ENCODE measurements around the gene GRIN2A.

Gene GRIN2A

DNA sequence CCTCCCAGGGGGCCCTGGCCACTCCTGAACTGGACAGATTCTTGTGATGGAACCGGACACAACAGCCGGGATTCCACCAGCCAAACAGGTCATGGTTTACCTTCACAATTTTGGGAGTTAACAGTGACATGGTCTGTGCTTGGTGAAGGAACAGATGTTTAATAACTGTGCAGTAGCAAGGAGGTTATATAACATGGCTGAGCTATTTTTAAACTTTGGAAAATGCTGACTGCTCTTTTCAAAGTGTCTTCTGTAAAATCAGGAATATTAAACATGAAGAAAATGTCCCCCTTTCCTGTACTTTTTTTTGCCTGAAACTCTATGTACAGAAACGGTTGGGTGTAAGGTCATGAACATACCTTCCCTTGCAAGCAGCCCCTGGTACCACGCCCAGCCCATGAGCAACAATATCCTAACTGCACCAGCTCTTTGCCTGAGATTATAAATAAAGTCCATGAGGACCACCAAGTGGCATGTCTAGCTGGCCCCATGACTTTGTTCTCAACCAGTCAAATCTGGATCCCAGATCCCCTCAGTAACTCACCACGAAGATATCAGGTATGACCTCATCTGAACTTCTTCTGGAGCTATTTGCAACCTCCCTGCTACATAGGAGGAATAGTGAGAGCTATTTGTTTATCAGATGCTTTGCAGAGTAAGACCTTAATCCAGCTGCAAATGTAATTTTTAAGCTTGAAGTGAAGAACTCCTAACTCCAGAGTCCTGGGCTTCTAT lies 249.1 kb downstream of the GRIN2A start:
- TF ChIP-seq, protein P1, sequence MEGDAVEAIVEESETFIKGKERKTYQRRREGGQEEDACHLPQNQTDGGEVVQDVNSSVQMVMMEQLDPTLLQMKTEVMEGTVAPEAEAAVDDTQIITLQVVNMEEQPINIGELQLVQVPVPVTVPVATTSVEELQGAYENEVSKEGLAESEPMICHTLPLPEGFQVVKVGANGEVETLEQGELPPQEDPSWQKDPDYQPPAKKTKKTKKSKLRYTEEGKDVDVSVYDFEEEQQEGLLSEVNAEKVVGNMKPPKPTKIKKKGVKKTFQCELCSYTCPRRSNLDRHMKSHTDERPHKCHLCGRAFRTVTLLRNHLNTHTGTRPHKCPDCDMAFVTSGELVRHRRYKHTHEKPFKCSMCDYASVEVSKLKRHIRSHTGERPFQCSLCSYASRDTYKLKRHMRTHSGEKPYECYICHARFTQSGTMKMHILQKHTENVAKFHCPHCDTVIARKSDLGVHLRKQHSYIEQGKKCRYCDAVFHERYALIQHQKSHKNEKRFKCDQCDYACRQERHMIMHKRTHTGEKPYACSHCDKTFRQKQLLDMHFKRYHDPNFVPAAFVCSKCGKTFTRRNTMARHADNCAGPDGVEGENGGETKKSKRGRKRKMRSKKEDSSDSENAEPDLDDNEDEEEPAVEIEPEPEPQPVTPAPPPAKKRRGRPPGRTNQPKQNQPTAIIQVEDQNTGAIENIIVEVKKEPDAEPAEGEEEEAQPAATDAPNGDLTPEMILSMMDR (IDR thresholded peaks at IDR 0.05; ENCODE audit: low read depth, low read length), result no peak
- H3K4me3 ChIP-seq (ENCODE audit: low read depth, low read length), result no peak overlapping the region

DNA sequence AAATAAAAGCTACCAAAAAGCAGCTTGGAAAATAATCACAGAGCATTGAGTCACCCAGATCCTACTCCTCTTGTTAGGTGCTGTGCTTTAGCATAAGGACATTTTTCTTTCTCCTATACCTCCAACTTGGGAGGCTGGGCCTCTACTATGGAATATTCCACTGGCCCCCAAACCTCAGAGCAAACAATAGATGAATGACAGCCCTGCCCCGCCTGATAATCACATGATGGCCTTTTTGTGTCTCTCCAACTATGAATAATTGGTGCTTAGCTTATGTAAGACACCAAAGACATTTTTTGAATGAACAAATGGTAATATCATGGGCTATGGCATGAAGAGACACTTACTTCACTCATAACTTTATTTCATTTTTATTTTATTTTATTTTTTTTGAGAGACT lies 250.2 kb downstream of the GRIN2A start:
- no peak overlapping the region for H3K4me3 ChIP-seq (ENCODE audit: low read depth, low read length)
- TF ChIP-seq, protein P1 (IDR thresholded peaks at IDR 0.05; ENCODE audit: low read depth, low read length), result no peak

DNA sequence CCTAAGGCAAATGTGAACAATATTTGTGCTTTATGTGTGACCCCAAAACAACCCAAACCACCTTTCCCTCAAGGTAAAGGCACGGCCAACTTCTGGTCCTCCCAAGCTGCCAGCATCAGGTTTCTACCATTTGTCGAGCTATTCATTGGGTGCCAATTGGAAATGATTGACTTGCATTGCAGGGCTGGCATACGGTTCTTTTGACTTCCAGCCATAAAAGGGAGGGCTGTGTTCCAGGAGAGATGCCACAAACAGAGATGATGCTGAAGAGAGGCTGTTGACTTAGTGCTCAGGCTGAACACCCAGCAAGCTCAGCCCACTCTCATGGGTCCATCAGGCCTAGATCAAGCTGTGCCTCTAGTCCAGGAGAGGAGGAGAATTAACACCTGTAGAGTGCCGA lies 252.4 kb downstream of the GRIN2A start:
- TF ChIP-seq, protein P1 (IDR thresholded peaks at IDR 0.05; ENCODE audit: low read depth, low read length), result no peak

DNA sequence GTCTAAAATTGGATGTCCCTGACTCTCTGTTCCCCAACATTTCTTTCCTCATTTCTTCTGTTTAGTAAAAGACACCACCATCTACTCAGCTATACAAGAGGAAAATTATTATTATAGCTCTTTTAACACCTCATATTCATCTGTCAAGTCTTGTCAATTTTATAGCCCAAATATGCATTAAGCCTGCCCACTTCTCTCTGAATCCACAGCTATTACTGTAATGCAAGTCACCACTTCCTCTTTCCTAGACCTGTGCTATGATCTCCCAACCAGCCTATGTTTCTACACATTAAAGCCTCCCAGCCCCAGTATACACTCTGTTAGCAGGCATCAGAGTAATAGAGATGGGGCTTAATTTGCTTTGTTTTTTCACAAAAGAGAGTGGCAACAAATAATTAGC lies 252.9 kb downstream of the GRIN2A start:
- TF ChIP-seq, protein P1 (IDR thresholded peaks at IDR 0.05; ENCODE audit: low read depth, low read length), result no peak
- no peak overlapping the region for H3K4me3 ChIP-seq (ENCODE audit: low read depth, low read length)

More for the DNA sequence above, 252.4 kb downstream of the GRIN2A start:
- no peak overlapping the region for H3K4me3 ChIP-seq (ENCODE audit: low read depth, low read length)

DNA sequence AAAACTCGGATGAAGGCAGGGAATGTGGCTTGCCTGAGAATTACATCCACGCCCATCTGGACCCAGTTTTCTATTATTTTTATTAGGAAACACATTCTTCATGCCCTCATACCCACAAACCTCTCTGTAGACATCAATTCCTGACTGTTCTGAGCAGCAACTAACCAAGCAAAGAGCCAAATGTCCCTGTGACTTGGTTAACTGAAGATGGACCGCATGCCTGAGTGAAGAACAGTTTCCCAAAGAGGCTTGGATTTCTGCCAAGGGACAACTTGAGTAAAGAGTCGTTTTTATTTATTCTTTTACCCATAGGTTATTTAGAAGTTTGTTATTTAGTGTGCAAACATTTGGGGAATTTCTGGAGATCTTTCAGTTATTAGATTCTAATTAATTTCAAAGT lies 259.8 kb downstream of the GRIN2A start:
- H3K4me3 ChIP-seq (ENCODE audit: low read depth, low read length), result no peak overlapping the region
- TF ChIP-seq, protein P1 (IDR thresholded peaks at IDR 0.05; ENCODE audit: low read depth, low read length), result no peak

DNA sequence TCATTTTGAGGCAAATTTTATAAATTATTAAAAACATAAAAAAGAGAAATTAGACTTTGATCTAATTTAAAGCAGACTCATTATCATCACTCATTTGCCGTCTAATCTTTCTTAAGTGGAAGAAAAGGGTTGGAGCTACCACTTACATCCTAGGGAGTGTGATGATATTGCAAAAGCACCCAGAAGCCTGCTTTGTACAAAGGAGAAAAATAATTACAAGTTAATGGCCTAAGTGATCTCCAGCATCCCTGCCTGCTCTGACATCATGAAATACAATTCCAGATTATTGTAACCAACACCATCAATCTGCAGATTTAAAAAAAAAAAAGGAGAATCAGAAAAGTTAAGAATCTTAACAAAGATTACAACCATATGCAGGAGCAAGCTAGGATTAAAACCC lies 260.2 kb downstream of the GRIN2A start:
- TF ChIP-seq, protein P1 (IDR thresholded peaks at IDR 0.05; ENCODE audit: low read depth, low read length), result no peak
- no peak overlapping the region for H3K4me3 ChIP-seq (ENCODE audit: low read depth, low read length)

DNA sequence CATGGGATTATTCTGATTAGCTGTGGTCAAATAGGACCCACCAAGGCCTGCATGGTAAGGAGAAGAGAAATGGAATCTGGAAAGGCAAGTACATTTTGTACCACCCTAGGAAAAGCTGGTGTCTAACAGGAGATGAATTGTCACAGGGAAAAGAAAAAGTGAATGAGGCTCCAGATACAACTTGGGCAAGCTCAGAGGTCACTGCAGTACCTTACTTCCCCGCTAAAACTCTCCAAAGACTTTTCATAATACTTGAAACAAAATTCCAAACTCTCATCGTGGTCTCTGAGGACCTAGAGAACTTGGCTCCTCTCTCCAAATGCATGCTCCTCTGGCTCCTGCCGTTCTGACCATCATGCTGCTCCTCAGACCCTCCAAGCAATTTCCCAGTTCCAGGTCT lies 262.8 kb downstream of the GRIN2A start:
- no peak overlapping the region for H3K4me3 ChIP-seq (ENCODE audit: low read depth, low read length)
- TF ChIP-seq, protein P1 (IDR thresholded peaks at IDR 0.05; ENCODE audit: low read depth, low read length), result no peak
